Measurements from ENCODE around the gene ETNK2. TPM values are rescaled to one million over a fixed set of nuclear protein-coding genes. Genes with fewer than 3 reads are reported as not detected.

Gene ETNK2
- total and polyA plus RNA-seq, 7 donors = 0.46 to 10.5 (median 6.6) TPM

DNA sequence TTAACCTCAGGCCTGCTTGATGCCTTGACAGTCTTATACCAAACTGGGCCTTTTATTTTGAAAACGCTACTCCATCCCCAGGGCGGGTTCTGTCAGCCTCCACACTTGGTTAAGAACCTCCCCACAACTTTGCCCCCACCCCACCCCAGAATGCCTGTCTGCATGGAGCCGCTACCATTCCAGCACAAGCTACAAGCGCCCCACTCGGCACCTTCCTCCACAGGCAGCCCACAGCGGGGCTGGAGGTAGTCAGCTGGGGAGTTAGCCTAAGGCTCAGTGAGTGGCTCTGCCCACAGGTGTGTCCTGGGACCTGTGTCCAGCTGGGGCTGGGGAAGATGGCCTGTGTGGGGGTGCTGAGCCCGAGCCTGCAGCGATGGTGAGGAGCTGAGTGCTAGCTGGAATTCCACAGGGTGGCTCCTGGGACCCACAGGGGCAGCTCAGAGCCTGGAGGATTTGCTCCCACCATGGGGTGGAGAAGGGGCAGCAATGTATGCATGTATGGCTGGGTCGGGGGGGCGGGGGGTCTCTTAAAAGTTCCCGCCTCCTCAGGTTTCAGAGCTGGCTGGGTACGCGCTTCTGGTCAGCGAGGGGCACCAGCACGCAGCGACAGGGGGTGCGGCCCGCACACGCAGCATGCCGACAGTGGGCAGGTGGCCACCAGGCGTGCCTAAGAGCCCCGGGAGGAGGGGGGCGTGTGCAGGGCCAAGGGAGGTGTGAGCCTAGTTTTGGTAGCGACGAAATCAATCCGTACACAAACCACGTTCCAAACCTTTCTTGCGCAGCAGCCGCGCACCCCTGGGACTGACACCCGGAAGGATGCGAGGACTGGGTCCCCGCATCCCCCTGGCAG is 917 bp downstream of the ETNK2 start:
- TF ChIP-seq POLR2AphosphoS5 (IDR thresholded peaks at IDR 0.05) (no peak), POLR2A (IDR thresholded peaks at IDR 0.05) (no peak), EP300 (IDR thresholded peaks at IDR 0.05) (no peak)
- TF ChIP-seq, protein P1, sequence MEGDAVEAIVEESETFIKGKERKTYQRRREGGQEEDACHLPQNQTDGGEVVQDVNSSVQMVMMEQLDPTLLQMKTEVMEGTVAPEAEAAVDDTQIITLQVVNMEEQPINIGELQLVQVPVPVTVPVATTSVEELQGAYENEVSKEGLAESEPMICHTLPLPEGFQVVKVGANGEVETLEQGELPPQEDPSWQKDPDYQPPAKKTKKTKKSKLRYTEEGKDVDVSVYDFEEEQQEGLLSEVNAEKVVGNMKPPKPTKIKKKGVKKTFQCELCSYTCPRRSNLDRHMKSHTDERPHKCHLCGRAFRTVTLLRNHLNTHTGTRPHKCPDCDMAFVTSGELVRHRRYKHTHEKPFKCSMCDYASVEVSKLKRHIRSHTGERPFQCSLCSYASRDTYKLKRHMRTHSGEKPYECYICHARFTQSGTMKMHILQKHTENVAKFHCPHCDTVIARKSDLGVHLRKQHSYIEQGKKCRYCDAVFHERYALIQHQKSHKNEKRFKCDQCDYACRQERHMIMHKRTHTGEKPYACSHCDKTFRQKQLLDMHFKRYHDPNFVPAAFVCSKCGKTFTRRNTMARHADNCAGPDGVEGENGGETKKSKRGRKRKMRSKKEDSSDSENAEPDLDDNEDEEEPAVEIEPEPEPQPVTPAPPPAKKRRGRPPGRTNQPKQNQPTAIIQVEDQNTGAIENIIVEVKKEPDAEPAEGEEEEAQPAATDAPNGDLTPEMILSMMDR (IDR thresholded peaks at IDR 0.05) = no peak
- intact Hi-C loops (cut with DNase I) = no loop called here

DNA sequence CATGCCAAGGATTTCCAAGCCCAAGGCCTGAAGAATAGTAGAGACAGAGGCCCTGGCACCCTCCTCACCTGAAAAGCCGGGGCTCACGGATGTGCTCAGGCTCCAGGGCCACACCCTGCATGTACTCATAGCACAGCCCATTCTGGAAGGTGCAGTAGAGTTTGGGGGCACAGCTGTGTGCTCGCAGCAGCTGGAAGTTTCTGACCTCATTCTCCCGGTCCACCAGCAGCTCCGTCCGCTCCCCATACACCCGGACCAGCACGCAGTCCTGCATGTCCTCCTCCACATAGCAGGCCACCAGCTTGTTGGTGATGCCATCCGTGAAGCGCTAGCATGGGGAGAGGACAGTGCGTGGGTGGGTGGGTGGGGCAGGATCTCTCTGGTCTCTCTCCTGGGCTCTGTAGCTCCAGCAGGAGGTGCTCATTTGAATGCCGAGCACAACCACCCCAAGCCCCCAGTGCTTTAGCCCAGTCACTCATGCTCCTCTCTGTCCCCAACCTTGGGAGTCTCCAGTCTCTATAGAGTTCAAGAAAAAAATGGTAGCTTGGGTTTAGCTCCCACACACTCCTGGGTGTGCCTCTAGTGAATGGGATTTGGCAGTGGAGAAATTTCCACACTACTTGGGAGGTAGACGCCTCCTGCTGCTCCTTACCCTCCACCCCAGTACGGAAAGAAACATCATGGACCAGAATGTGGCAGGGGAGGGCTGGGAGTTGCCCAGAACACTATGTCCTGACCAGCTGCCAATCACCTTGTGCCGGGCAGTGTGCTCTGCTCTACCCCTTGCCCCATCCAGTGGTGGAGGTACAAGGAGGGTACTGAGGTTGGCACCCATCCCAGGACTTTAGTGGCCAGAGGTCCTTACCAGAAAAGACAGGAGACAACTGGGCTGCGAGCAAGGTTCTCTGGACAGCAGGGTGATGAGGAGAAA is 1.9 kb downstream of the ETNK2 start:
- no peak overlapping the region for H3K4me3 ChIP-seq
- peaks cover 0 to 24% (median 20%) of the 10 kb centered on the region in 4 donors for H3K4me1 ChIP-seq
- DNase-seq = peak; percentile 72
- peaks cover 0 to 4% (median 0%) of the 10 kb centered on the region in 3 donors for H3K27me3 ChIP-seq
- intact Hi-C loops (cut with DNase I) = no loop called here
- TF ChIP-seq POLR2A (IDR thresholded peaks at IDR 0.05) (no peak), POLR2AphosphoS5 (IDR thresholded peaks at IDR 0.05) (peak in 1 of 4 donors; percentile 37), EP300 (IDR thresholded peaks at IDR 0.05) (no peak)
- no peaks in the 10 kb centered on the region for H3K9me3 ChIP-seq
- H3K27ac ChIP-seq = peak overlapping the region in 3 of 4 donors; percentile 66 to 77 (median 74)
- whole genome bisulfite sequencing, 2 donors = 81 to 88% methylated on average over 16 of the region's 16 CpGs
- no peaks in the 10 kb centered on the region for H3K36me3 ChIP-seq

More for the DNA sequence above, 917 bp downstream of the ETNK2 start:
- H3K4me3 ChIP-seq = peak overlapping the region; percentile 58 to 86 (median 72)
- H3K36me3 ChIP-seq = no peaks in the 10 kb centered on the region
- WGBS, 2 donors = 40 to 44% methylated on average over 33 of the region's 33 CpGs
- H3K9me3 ChIP-seq = no peaks in the 10 kb centered on the region
- no peak for DNase-seq
- peaks cover 0 to 24% (median 20%) of the 10 kb centered on the region in 4 donors for H3K4me1 ChIP-seq
- peaks cover 0 to 4% (median 0%) of the 10 kb centered on the region in 3 donors for H3K27me3 ChIP-seq
- H3K27ac ChIP-seq = peak overlapping the region; percentile 66 to 77 (median 72)

DNA sequence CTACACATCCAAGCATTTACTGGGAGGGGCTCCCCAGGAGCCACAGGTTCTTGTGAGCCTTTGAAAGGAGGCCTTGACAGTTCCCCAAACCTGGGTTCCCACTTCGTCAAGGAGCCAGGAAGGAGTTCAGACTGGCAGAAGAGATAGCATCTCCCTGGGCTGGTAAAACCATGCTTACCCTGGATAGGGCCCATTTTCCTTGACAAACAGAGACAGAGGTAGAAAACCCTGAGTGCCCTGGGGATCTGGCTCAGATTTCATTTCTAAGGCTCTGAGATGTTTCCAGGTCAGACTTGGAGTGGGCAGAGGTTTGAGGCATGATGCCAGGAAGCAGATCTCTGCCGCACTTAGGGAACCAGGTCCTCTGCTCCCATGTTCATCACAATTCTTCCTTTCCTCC is 2.7 kb downstream of the ETNK2 start:
- peaks cover 0 to under 1% (median 0%) of the 10 kb centered on the region in 3 donors for H3K27me3 ChIP-seq
- DNase-seq = no peak
- intact Hi-C loops (cut with DNase I) = no loop called here
- H3K4me3 ChIP-seq = no peak overlapping the region
- peaks cover 0 to 24% (median 20%) of the 10 kb centered on the region in 4 donors for H3K4me1 ChIP-seq
- no peaks in the 10 kb centered on the region for H3K9me3 ChIP-seq
- H3K36me3 ChIP-seq = no peaks in the 10 kb centered on the region
- whole genome bisulfite sequencing, 2 donors = 82 to 87% methylated on average over 2 of the region's 2 CpGs
- TF ChIP-seq EP300 (IDR thresholded peaks at IDR 0.05) (no peak), POLR2AphosphoS5 (IDR thresholded peaks at IDR 0.05) (no peak), POLR2A (IDR thresholded peaks at IDR 0.05) (no peak)
- TF ChIP-seq, protein P1 (IDR thresholded peaks at IDR 0.05) = no peak
- H3K27ac ChIP-seq = no peak overlapping the region

DNA sequence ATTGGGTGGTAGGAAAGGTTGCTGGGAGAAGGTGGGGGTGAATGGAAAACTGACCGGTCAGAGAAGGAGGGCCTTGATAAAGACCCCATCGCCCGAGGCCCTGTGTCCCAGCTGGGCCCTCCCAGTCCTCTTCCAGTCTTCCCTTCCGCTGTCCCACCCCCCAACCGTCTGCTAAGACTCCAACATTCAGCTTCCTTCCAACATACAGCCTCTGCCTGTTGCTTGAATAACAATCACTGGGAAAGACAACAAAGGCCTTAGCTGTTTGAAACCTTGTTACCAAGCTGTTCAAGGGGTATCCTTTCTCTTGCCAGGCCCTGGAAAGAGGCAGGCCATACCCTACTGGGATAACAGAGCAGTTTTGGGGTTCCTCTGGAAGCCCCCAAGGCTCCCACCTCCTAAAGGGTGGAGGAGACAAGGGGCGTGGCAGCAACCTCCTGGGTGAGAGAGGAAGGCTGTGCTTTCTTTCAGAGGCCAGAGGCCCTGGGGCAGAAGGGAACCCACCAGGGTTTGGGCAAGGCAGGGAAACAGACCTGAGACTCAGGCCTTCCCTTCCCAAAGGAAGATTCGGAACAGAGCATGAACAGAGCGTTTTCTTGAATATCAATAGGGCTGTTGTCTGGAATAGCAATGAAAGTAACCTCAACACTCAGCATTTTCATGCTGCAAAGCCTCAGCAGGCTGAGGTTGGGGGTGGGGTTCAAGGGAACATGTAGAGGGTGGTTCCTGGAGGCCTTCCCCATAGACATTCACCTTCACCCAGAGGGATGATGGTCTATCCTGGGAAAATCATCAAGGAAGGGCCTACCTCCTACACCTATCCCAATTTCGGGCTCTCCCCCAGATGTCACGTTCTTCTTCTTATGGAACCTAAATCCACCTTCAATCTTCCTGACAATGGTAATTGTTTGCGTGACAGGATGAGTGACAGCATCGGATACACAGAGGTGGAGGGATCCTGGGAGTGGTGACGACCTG is 4.1 kb downstream of the ETNK2 start:
- H3K9me3 ChIP-seq = no peaks in the 10 kb centered on the region
- intact Hi-C loops (cut with DNase I) = no loop called here
- H3K27ac ChIP-seq = no peak overlapping the region
- 88 to 89% methylated on average over 13 of the region's 13 CpGs for WGBS, 2 donors
- no peaks in the 10 kb centered on the region for H3K36me3 ChIP-seq
- no peaks in the 10 kb centered on the region for H3K27me3 ChIP-seq
- no peak overlapping the region for H3K4me3 ChIP-seq
- peaks cover 0 to 23% (median 20%) of the 10 kb centered on the region in 4 donors for H3K4me1 ChIP-seq
- TF ChIP-seq POLR2AphosphoS5 (IDR thresholded peaks at IDR 0.05) = no peak
- TF ChIP-seq, protein P1 (IDR thresholded peaks at IDR 0.05) = no peak
- TF ChIP-seq EP300 (IDR thresholded peaks at IDR 0.05) = no peak
- TF ChIP-seq POLR2A (IDR thresholded peaks at IDR 0.05) = no peak
- no peak for DNase-seq

Data from sigmoid colon (tissue), 7 donors.